H9 (cell line): ENCODE data around the gene ZNF683. TPM values are rescaled to one million over a fixed set of nuclear protein-coding genes. Genes with fewer than 3 reads are reported as not detected.

Experiments used
- DNase-seq: peaks from one replicate; pipeline ENCODE4 v3.0.0-alpha.2; 2017
- H2AFZ ChIP-seq: one replicate; pipeline ENCODE4 v1.6.1; 2013; ENCODE audit warnings: mild to moderate bottlenecking, low read length, control low read depth, moderate library complexity
- H2AK5ac ChIP-seq: 2 replicates; pipeline ENCODE4 v1.6.1; 2013; ENCODE audit warnings: low read length, control low read depth, mixed read lengths; ENCODE audit not compliant: insufficient read length
- H2BK120ac ChIP-seq: one replicate; pipeline ENCODE4 v1.6.1; 2013; ENCODE audit warnings: low read depth, mild to moderate bottlenecking, low read length, control low read depth, inconsistent platforms; ENCODE audit not compliant: poor library complexity, severe bottlenecking
- H2BK12ac ChIP-seq: 2 replicates; pipeline ENCODE4 v1.6.1; 2013; ENCODE audit warnings: low read length, control low read depth, mixed read lengths, low read depth; ENCODE audit not compliant: insufficient read length
- H2BK15ac ChIP-seq: 2 replicates; pipeline ENCODE4 v1.6.1; 2013; ENCODE audit warnings: low read depth, low read length, control low read depth
- H2BK20ac ChIP-seq: one replicate; pipeline ENCODE4 v1.6.1; 2013; ENCODE audit warnings: low read depth, mild to moderate bottlenecking, low read length, control low read depth, inconsistent platforms; ENCODE audit not compliant: poor library complexity, severe bottlenecking
- H2BK5ac ChIP-seq: 2 replicates; pipeline ENCODE4 v1.6.1; 2013; ENCODE audit warnings: low read length, control low read depth, mixed read lengths; ENCODE audit not compliant: insufficient read length
- H3K14ac ChIP-seq: 2 replicates; pipeline ENCODE4 v1.6.1; 2013; ENCODE audit warnings: low read length, control low read depth; ENCODE audit not compliant: insufficient read depth
- H3K18ac ChIP-seq: 2 replicates; pipeline ENCODE4 v1.6.1; 2013; ENCODE audit warnings: low read depth, mild to moderate bottlenecking, mixed read lengths, low read length, control low read depth; ENCODE audit not compliant: insufficient read length
- H3K23ac ChIP-seq: 2 replicates; pipeline ENCODE4 v1.6.1; 2013; ENCODE audit warnings: low read length, control low read depth, mixed read lengths, low read depth; ENCODE audit not compliant: insufficient read length
- H3K23me2 ChIP-seq: 2 replicates; pipeline ENCODE4 v1.6.1; 2013; ENCODE audit warnings: low read depth, mild to moderate bottlenecking, mixed read lengths, low read length, control low read depth; ENCODE audit not compliant: insufficient read length, poor library complexity, severe bottlenecking
- H3K27ac ChIP-seq: 2 replicates; pipeline ENCODE4 v1.5.1; 2013; ENCODE audit warnings: low read length, control low read depth, mixed read lengths, low read depth; ENCODE audit not compliant: insufficient read length
- H3K27me3 ChIP-seq: 2 replicates; pipeline ENCODE4 v1.6.1; 2013; ENCODE audit warnings: low read length, control low read depth, inconsistent platforms; ENCODE audit not compliant: insufficient read depth
- H3K4ac ChIP-seq: 2 replicates; pipeline ENCODE4 v1.6.1; 2013; ENCODE audit warnings: low read depth, mild to moderate bottlenecking, control low read depth, inconsistent platforms, low read length, moderate library complexity
- H3K4me1 ChIP-seq: 2 replicates; pipeline ENCODE4 v1.6.1; 2013; ENCODE audit warnings: low read length, control low read depth, inconsistent platforms; ENCODE audit not compliant: insufficient read depth
- H3K4me2 ChIP-seq: 2 replicates; pipeline ENCODE4 v1.6.1; 2013; ENCODE audit warnings: low read length, control low read depth, mixed read lengths; ENCODE audit not compliant: insufficient read length, insufficient read depth
- H3K56ac ChIP-seq: 2 replicates; pipeline ENCODE4 v1.6.1; 2013; ENCODE audit warnings: low read depth, mild to moderate bottlenecking, mixed read lengths, low read length, control low read depth; ENCODE audit not compliant: insufficient read length
- H3K79me1 ChIP-seq: 2 replicates; pipeline ENCODE4 v1.6.1; 2013; ENCODE audit warnings: low read depth, mild to moderate bottlenecking, moderate library complexity, low read length, control low read depth, inconsistent platforms; ENCODE audit not compliant: insufficient read depth, poor library complexity, severe bottlenecking
- H3K79me2 ChIP-seq: 2 replicates; pipeline ENCODE4 v1.6.1; 2013; ENCODE audit warnings: low read length, control low read depth, inconsistent platforms; ENCODE audit not compliant: insufficient read depth
- H3K9ac ChIP-seq: 2 replicates; pipeline ENCODE4 v1.6.1; 2013; ENCODE audit warnings: low read length, control low read depth, mixed read lengths; ENCODE audit not compliant: insufficient read length; ENCODE audit errors: extremely low read depth
- H3K9me3 ChIP-seq: one replicate; pipeline ENCODE4 v1.6.1; 2013; ENCODE audit warnings: low read depth, low read length, inconsistent platforms; ENCODE audit not compliant: control insufficient read depth
- H3T11ph ChIP-seq: one replicate; pipeline ENCODE4 v1.6.1; 2013; ENCODE audit warnings: mild to moderate bottlenecking, low read length, control low read depth, inconsistent platforms
- H4K20me1 ChIP-seq: one replicate; pipeline ENCODE4 v1.6.1; 2013; ENCODE audit not compliant: control insufficient read depth, insufficient read length, insufficient read depth
- H4K5ac ChIP-seq: 2 replicates; pipeline ENCODE4 v1.6.1; 2013; ENCODE audit warnings: low read depth, mild to moderate bottlenecking, mixed read lengths, low read length, control low read depth; ENCODE audit not compliant: insufficient read length
- H4K8ac ChIP-seq: replicated peaks from 2 replicates; pipeline ENCODE4 v1.6.1; 2013; ENCODE audit warnings: low read length, control low read depth, mixed read lengths, low read depth; ENCODE audit not compliant: insufficient read length
- H4K91ac ChIP-seq: 2 replicates; pipeline ENCODE4 v1.6.1; 2013; ENCODE audit warnings: low read depth, mild to moderate bottlenecking, moderate library complexity, mixed read lengths, low read length, control low read depth; ENCODE audit not compliant: insufficient read length
- H3K27ac Mint-ChIP-seq, 3 experiments: 2 replicates in 2 of 3; 3 replicates in 1 of 3; pipeline ENCODE4 v1.8.0; 2020 to 2021; ENCODE audit warnings: mixed read lengths in 3 of 3, mild to moderate bottlenecking in 1 of 3, moderate library complexity in 1 of 3
- H3K27me3 Mint-ChIP-seq: 2 replicates; pipeline ENCODE4 v1.8.0; 2021; ENCODE audit warnings: low read depth, mild to moderate bottlenecking, moderate library complexity, mixed read lengths
- H3K36me3 Mint-ChIP-seq, 3 experiments: 2 replicates in 2 of 3; 3 replicates in 1 of 3; pipeline ENCODE4 v1.8.0; 2020 to 2021; ENCODE audit warnings: low read depth in 3 of 3, mixed read lengths in 3 of 3; ENCODE audit not compliant: insufficient read depth in 1 of 3
- H3K4me1 Mint-ChIP-seq, 2 experiments: 2 replicates each; pipeline ENCODE4 v1.8.0; 2020; ENCODE audit warnings: mixed read lengths in 2 of 2
- H3K4me3 Mint-ChIP-seq, 2 experiments: 2 replicates in 1 of 2; 3 replicates in 1 of 2; pipeline ENCODE4 v1.8.0; 2020 to 2021; ENCODE audit warnings: mild to moderate bottlenecking in 2 of 2, mixed read lengths in 2 of 2, moderate library complexity in 1 of 2
- H3K9me3 Mint-ChIP-seq, 2 experiments: 2 replicates in 1 of 2; 3 replicates in 1 of 2; pipeline ENCODE4 v1.8.0; 2020; ENCODE audit warnings: mild to moderate bottlenecking in 2 of 2, mixed read lengths in 2 of 2, moderate library complexity in 1 of 2
- CTCF ChIP-seq: fragments of 200-600 bp; sonication (generic); conservative IDR thresholded peaks from 3 replicates; pipeline ENCODE4 v1.8.0; 2021; ENCODE audit warnings: antibody characterized with exemption, mild to moderate bottlenecking
- WGBS: extraction: QIAGEN DNeasy Blood & Tissue Kit; methylation state at CpG from one replicate; pipeline ENCODE4 v1.1.7; 2013; ENCODE audit warnings: missing lambda C conversion rate, low lambda C conversion rate, mixed read lengths; ENCODE audit not compliant: insufficient read length; ENCODE audit errors: extremely low coverage; 5-methylcytosine and 5-hydroxymethylcytosine counted together
- total RNA-seq: library from RNA; stranded (reverse); gene quantifications from 2 replicates; pipeline ENCODE4 v1.2.1, GENCODE V29; 2021

The ZNF683 gene
- total RNA-seq, 1 experiment from 2014 or later: not detected

DNA sequence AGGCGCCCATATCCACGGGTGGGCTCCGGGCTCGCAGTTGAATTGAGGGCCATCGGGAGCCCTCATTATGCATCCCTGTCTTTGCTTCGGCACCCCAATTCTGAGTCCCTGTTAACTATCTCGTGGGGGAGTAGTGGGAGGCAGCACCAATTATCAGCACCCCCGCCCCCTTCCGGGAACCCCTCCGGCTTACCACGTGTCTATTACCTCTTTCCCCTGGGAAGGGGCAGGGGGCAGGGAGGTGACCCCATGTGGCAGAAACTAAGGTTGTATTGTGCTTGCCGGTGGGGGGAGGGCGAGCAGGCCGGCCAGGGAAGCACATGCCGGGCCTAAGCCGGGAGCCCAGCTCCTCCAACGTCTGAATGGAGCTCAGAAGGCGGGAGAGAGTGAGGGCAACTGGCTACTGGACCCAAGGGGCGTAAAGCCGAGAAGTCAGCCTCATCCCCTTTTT lies 39.1 kb upstream of the ZNF683 start:
- Histone ChIP-seq H4K5ac (no peak overlapping the region), H2BK5ac (no peak overlapping the region), H3K23me2 (peaks cover 43% of the 10 kb centered on the region), H3K18ac (peak overlapping the region; percentile 47), H2BK20ac (no peak overlapping the region), H2BK120ac (no peak overlapping the region), H3K79me1 (no peaks in the 10 kb centered on the region), H3T11ph (no peak overlapping the region), H3K4me2 (peak overlapping the region; percentile 89), H3K14ac (peak overlapping the region; percentile 86; the same call in 1 of the 2 replicates), H4K20me1 (no peaks in the 10 kb centered on the region), H2BK15ac (no peak overlapping the region), H3K23ac (no peak overlapping the region), H3K27me3 (no peaks in the 10 kb centered on the region), H4K91ac (no peak overlapping the region), H3K27ac (peak overlapping the region; percentile 58), H3K56ac (no peak overlapping the region), H3K4me1 (peaks cover 11% of the 10 kb centered on the region), H2AK5ac (no peak overlapping the region), H4K8ac (no peak overlapping the region), H3K79me2 (peaks cover 22% of the 10 kb centered on the region; the same call in 1 of the 2 replicates), H3K9ac (peak overlapping the region; percentile 98), H2BK12ac (no peak overlapping the region), H2AFZ (no peak overlapping the region), H3K4ac (no peak overlapping the region; the same call in 1 of the 2 replicates), H3K9me3 (no peaks in the 10 kb centered on the region)
- peak; percentile 64 for DNase-seq
- Mint-ChIP-seq H3K27me3 (peaks cover 2% of the 10 kb centered on the region; the same call in 1 of the 2 replicates), H3K4me1 (peaks cover 52% of the 10 kb centered on the region in 2 experiments), H3K4me3 (peak overlapping the region; percentile 99), H3K36me3 (peaks cover 41 to 57% (median 54%) of the 10 kb centered on the region in 3 experiments), H3K27ac (peak overlapping the region; percentile 97 to 100 (median 98)), H3K9me3 (no peaks in the 10 kb centered on the region; a peak in 1 of 5 replicates)
- TF ChIP-seq CTCF: no peak
- WGBS: no CpG with 5 or more reads among the region's 20 CpGs
